Erythroblast (primary cell): ENCODE data around the gene IRGC.

ENCODE experiments used
- GATA1 ChIP-seq: IDR thresholded peaks from 2 replicates; pipeline ENCODE4 v1.6.1; 2011; ENCODE audit warnings: low read depth, mild to moderate bottlenecking, control low read depth, low read length, moderate library complexity
- POLR2A ChIP-seq: IDR thresholded peaks from 2 replicates; pipeline ENCODE4 v1.6.1; 2011; ENCODE audit warnings: mild to moderate bottlenecking, low read length

DNA sequence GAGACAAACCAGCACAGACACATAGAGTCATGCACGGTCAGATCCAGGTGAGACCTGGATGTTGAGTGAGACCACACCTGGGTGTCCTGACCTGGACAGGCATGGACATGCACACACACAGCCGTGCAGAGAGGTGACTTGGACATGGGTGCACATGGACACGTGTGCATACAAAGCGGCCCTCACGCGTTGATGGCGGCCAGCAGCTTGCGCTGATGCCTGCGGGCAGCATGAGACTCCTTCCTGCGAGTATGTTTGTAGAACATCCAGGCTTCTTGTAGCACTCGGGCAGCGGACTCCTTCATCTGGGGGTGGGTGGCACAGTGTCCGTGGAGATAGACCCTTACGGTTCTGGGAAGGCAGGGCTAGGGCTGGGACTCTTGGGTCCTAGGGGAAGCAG, 53.4 kb downstream of the IRGC start:
- no peak for TF ChIP-seq POLR2A
- no peak for TF ChIP-seq GATA1
